ENCODE results near the gene LUC7L2. TPM values are rescaled to one million over a fixed set of nuclear protein-coding genes. Genes with fewer than 3 reads are reported as not detected.

Gene LUC7L2
- total and polyA plus RNA-seq, 2 donors (not counting 1 experiment from before 2014, with no cell fraction given) = 26.5 to 142 TPM

DNA sequence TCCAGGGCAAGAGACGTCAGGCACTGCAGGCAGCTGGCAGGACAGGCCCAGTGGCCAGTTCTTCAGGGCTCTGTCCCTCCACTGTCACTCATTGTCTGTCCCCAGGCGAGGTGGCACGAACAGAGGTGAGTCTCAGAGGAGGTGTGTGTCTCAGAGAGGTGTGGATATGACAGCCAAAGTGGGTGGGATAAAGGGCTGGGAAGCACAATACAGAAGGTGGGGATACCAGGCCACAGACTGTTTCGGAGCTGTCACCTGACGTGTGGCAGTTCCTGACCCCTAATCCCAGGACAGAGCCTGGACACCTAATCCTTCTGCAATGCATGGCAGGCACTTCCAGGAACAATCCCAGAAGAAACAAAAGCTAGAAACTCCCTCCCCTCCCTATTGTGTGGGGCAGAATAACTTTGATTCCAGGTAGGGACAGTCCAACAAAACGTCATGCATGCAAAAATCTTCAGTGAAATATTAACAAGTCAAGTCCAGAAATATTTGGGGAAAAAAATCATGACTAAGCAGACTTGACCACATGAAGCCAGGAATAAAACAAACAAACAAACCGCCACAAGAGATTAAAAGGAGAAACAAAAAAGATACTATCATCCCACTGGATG, 112.2 kb downstream of the LUC7L2 start:
- H3K9me3 Mint-ChIP-seq (ENCODE audit: insufficient read depth) = peaks cover 5% of the 10 kb centered on the region
- H3K27ac ChIP-seq (ENCODE audit: low read length in 2 of 2) = no peak overlapping the region
- DNase-seq (no peak), ATAC-seq (ENCODE audit: low read depth) (no peak)
- no peak overlapping the region for H2AFZ ChIP-seq (ENCODE audit: insufficient read depth, low read depth, low read length, poor library complexity, severe bottlenecking)
- H3K4me3 Mint-ChIP-seq = no peak overlapping the region
- H3K4me1 ChIP-seq (ENCODE audit: control insufficient read depth in 2 of 2, insufficient read depth in 2 of 2, low read length in 2 of 2) = no peaks in the 10 kb centered on the region
- ChIA-PET POLR2A (no interaction called here), CTCF (no interaction called here)
- no peaks in the 10 kb centered on the region for H3K27me3 ChIP-seq (replicated peaks in 1 of 4; ENCODE audit: control extremely low read depth in 1 of 4, control insufficient read depth in 3 of 4, insufficient read depth in 4 of 4, low read length in 3 of 4)
- H3K79me2 ChIP-seq (ENCODE audit: control insufficient read depth, insufficient read depth, low read length) = no peaks in the 10 kb centered on the region
- H3K4me3 ChIP-seq (ENCODE audit: control extremely low read depth in 1 of 5, extremely low read depth in 1 of 5, insufficient read depth in 1 of 5, low read depth in 2 of 5, low read length in 4 of 5) = no peak overlapping the region
- peaks cover 11% of the 10 kb centered on the region for H3K27me3 Mint-ChIP-seq
- no peak overlapping the region for H3K9ac ChIP-seq (ENCODE audit: low read length)
- H3K27ac Mint-ChIP-seq = no peak overlapping the region
- no peaks in the 10 kb centered on the region for H4K20me1 ChIP-seq (ENCODE audit: control insufficient read depth, insufficient read depth, low read length, poor library complexity, severe bottlenecking)
- H3K36me3 ChIP-seq (replicated peaks in 1 of 2; ENCODE audit: control extremely low read depth in 1 of 2, control insufficient read depth in 1 of 2, extremely low read depth in 1 of 2, insufficient read depth in 2 of 2, low read length in 1 of 2) = no peaks in the 10 kb centered on the region
- intact Hi-C loops (cut with micrococcal nuclease) = no loop called here
- H3K4me1 Mint-ChIP-seq = no peaks in the 10 kb centered on the region
- TF ChIP-seq, protein P1, sequence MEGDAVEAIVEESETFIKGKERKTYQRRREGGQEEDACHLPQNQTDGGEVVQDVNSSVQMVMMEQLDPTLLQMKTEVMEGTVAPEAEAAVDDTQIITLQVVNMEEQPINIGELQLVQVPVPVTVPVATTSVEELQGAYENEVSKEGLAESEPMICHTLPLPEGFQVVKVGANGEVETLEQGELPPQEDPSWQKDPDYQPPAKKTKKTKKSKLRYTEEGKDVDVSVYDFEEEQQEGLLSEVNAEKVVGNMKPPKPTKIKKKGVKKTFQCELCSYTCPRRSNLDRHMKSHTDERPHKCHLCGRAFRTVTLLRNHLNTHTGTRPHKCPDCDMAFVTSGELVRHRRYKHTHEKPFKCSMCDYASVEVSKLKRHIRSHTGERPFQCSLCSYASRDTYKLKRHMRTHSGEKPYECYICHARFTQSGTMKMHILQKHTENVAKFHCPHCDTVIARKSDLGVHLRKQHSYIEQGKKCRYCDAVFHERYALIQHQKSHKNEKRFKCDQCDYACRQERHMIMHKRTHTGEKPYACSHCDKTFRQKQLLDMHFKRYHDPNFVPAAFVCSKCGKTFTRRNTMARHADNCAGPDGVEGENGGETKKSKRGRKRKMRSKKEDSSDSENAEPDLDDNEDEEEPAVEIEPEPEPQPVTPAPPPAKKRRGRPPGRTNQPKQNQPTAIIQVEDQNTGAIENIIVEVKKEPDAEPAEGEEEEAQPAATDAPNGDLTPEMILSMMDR (IDR thresholded peaks at IDR 0.05) = no peak
- TF ChIP-seq EZH2 (IDR thresholded peaks at IDR 0.05; ENCODE audit: borderline replicate concordance, insufficient read depth, low read depth, low read length, poor library complexity, severe bottlenecking) = no peak
- 94% methylated on average over 5 of the region's 7 CpGs for WGBS (ENCODE audit: insufficient coverage)
- peaks cover 0 to 12% (median 0%) of the 10 kb centered on the region in 3 donors for H3K9me3 ChIP-seq (ENCODE audit: control extremely low read depth in 1 of 3, control insufficient read depth in 2 of 3, insufficient read depth in 1 of 3, low read length in 2 of 3)
- no peak overlapping the region for H3K4me2 ChIP-seq (replicated peaks; ENCODE audit: low read depth, low read length, poor library complexity, severe bottlenecking)

Small RNA genes lying within 50 kb of the gene (small RNA-seq; reads per million reads assigned to genes)
- gene RNU6-206P (ENCODE audit: insufficient read length, low read depth, low replicate concordance) (not detected), gene RNU6-911P (ENCODE audit: insufficient read length, low read depth, low replicate concordance) (not detected)

Other genes with a start within 250 kb of the LUC7L2 start
- gene UBN2, start 128.7 kb upstream of the LUC7L2 start, total RNA-seq = 33.4 and 36.1 TPM in 2 replicates
- 2.4 and 3.5 TPM in 2 replicates for gene UBN2, start 128.7 kb upstream of the LUC7L2 start, polyA plus RNA-seq
- gene FMC1, start 18.6 kb upstream of the LUC7L2 start, total RNA-seq = 5.3 and 12.1 TPM in 2 replicates
- gene FMC1, start 18.6 kb upstream of the LUC7L2 start, polyA plus RNA-seq = 11.2 and 18.3 TPM in 2 replicates
- gene KLRG2, start 123.8 kb downstream of the LUC7L2 start, total RNA-seq = not detected in 2 replicates
- not detected in 2 replicates for gene KLRG2, start 123.8 kb downstream of the LUC7L2 start, polyA plus RNA-seq
- not detected in 2 replicates for gene CLEC2L, start 163.8 kb downstream of the LUC7L2 start, total RNA-seq
- gene CLEC2L, start 163.8 kb downstream of the LUC7L2 start, polyA plus RNA-seq = not detected in 2 replicates

Measured in B cell (primary cell).